Measurements from ENCODE around the gene IFNL3. TPM values are rescaled to one million over a fixed set of nuclear protein-coding genes. Genes with fewer than 3 reads are reported as not detected.

Gene IFNL3
- total RNA-seq, 4 donors from 2014 or later, result not detected

- WGBS, result 81% methylated on average over 6 of the region's 9 CpGs
- H3K4me3 ChIP-seq, result no peak overlapping the region
- peaks cover 28% of the 10 kb centered on the region for H3K27me3 ChIP-seq
- no peak overlapping the region for H3K27ac ChIP-seq
- no peak for DNase-seq (ENCODE audit: low spot score in 2 of 2)
- TF ChIP-seq CTCF (IDR thresholded peaks at IDR 0.05), result no peak
- no peak for TF ChIP-seq POLR2AphosphoS5 (IDR thresholded peaks at IDR 0.05)
- TF ChIP-seq POLR2A (IDR thresholded peaks at IDR 0.05), result no peak
- TF ChIP-seq EP300 (IDR thresholded peaks at IDR 0.05), result no peak
- no peaks in the 10 kb centered on the region for H3K36me3 ChIP-seq
- H3K4me1 ChIP-seq, result no peaks in the 10 kb centered on the region
- H3K9me3 ChIP-seq, result no peaks in the 10 kb centered on the region
Observed at GRCh38 chr19:39208175-39208795, 36.5 kb downstream of the IFNL3 start.

GRCh38 chr19:39207293-39207836 is 37.4 kb downstream of the IFNL3 start:
- Histone ChIP-seq H3K27me3 (peaks cover 37% of the 10 kb centered on the region), H3K27ac (no peak overlapping the region), H3K9me3 (no peaks in the 10 kb centered on the region), H3K4me3 (no peak overlapping the region), H3K36me3 (no peaks in the 10 kb centered on the region), H3K4me1 (no peaks in the 10 kb centered on the region)
- whole genome bisulfite sequencing, result 77% methylated on average over 6 of the region's 6 CpGs
- no peak for DNase-seq (ENCODE audit: low spot score in 2 of 2)
- TF ChIP-seq POLR2A (IDR thresholded peaks at IDR 0.05) (no peak), EP300 (IDR thresholded peaks at IDR 0.05) (no peak), CTCF (IDR thresholded peaks at IDR 0.05) (no peak), POLR2AphosphoS5 (IDR thresholded peaks at IDR 0.05) (no peak)

GRCh38 chr19:39206122-39206521 is 38.7 kb downstream of the IFNL3 start:
- TF ChIP-seq POLR2AphosphoS5 (IDR thresholded peaks at IDR 0.05), result no peak
- H3K4me3 ChIP-seq, result no peak overlapping the region
- H3K36me3 ChIP-seq, result no peaks in the 10 kb centered on the region
- H3K27me3 ChIP-seq, result peaks cover 49% of the 10 kb centered on the region
- WGBS, result 83% methylated on average over 6 of the region's 6 CpGs
- no peak overlapping the region for H3K27ac ChIP-seq
- DNase-seq (ENCODE audit: low spot score in 2 of 2), result no peak
- no peaks in the 10 kb centered on the region for H3K4me1 ChIP-seq
- no peaks in the 10 kb centered on the region for H3K9me3 ChIP-seq

GRCh38 chr19:39205449-39205764 is 39.4 kb downstream of the IFNL3 start:
- no peak overlapping the region for H3K4me3 ChIP-seq
- TF ChIP-seq EP300 (IDR thresholded peaks at IDR 0.05) (no peak), CTCF (IDR thresholded peaks at IDR 0.05) (no peak), POLR2AphosphoS5 (IDR thresholded peaks at IDR 0.05) (no peak), POLR2A (IDR thresholded peaks at IDR 0.05) (no peak)
- peaks cover 56% of the 10 kb centered on the region for H3K27me3 ChIP-seq
- no peak for DNase-seq (ENCODE audit: low spot score in 2 of 2)
- H3K27ac ChIP-seq, result no peak overlapping the region
- no peaks in the 10 kb centered on the region for H3K4me1 ChIP-seq
- 82% methylated on average over 3 of the region's 3 CpGs for WGBS
- H3K9me3 ChIP-seq, result no peaks in the 10 kb centered on the region
- H3K36me3 ChIP-seq, result no peaks in the 10 kb centered on the region

- TF ChIP-seq CTCF (IDR thresholded peaks at IDR 0.05) (no peak), POLR2A (IDR thresholded peaks at IDR 0.05) (no peak), EP300 (IDR thresholded peaks at IDR 0.05) (no peak), POLR2AphosphoS5 (IDR thresholded peaks at IDR 0.05) (no peak)
- H3K27ac ChIP-seq, result no peak within 1 kb of the TSS
- WGBS, result 40% methylated on average over 19 of the region's 57 CpGs
- H3K36me3 ChIP-seq, result no peaks in the 10 kb centered on the region
- peaks cover 67% of the 10 kb centered on the region for H3K27me3 ChIP-seq
- no peak within 1 kb of the TSS for H3K4me3 ChIP-seq
- no peaks in the 10 kb centered on the region for H3K4me1 ChIP-seq
- H3K9me3 ChIP-seq, result no peaks in the 10 kb centered on the region
- DNase-seq (ENCODE audit: low spot score in 2 of 2), result no peak
Observed at GRCh38 chr19:39203372-39204341, 41.1 kb downstream of the IFNL3 start, which contains the start of gene SYCN. TSS of gene SYCN (minus strand) at chr19:39204263. CDS start at chr19:39204254, 9 bp downstream.

Measured in suprapubic skin (tissue), 4 donors.